LoVo (cell line): ENCODE results near the gene TOLLIP.

ENCODE experiments used
- DNase-seq: peaks from one replicate; pipeline ENCODE4 v3.0.0-alpha.2; 2016; ENCODE audit warnings: low spot score

The TOLLIP gene

GRCh38 chr11:1297576-1298473 is 11.6 kb downstream of the TOLLIP start:
- no peak for DNase-seq

- DNase-seq = no peak
These were observed 12.3 kb downstream of the TOLLIP start for GRCh38 chr11:1297011-1297575.

- no peak for DNase-seq
These were observed 13.1 kb downstream of the TOLLIP start for GRCh38 chr11:1296287-1296686.

- no peak for DNase-seq
These were observed 13.8 kb downstream of the TOLLIP start for GRCh38 chr11:1295591-1295990.

GRCh38 chr11:1295086-1295485 is 14.3 kb downstream of the TOLLIP start:
- DNase-seq = no peak

- no peak for DNase-seq
These were observed 15.8 kb downstream of the TOLLIP start for GRCh38 chr11:1293619-1294015.

- no peak for DNase-seq
These were observed 16.5 kb downstream of the TOLLIP start for GRCh38 chr11:1292644-1293618.

GRCh38 chr11:1292018-1292643 is 17.3 kb downstream of the TOLLIP start:
- no peak for DNase-seq

- DNase-seq = no peak
These were observed 18.0 kb downstream of the TOLLIP start for GRCh38 chr11:1291295-1292017.

GRCh38 chr11:1290052-1291040 is 19.1 kb downstream of the TOLLIP start:
- no peak for DNase-seq

- no peak for DNase-seq
These were observed 20.1 kb downstream of the TOLLIP start for GRCh38 chr11:1289211-1289935.

GRCh38 chr11:1288426-1289151 is 20.8 kb downstream of the TOLLIP start:
- no peak for DNase-seq

- no peak for DNase-seq
These were observed 21.5 kb downstream of the TOLLIP start for GRCh38 chr11:1287928-1288327.

- no peak for DNase-seq
These were observed 23.6 kb downstream of the TOLLIP start for GRCh38 chr11:1285876-1286275.

GRCh38 chr11:1285316-1285744 is 24.1 kb downstream of the TOLLIP start:
- DNase-seq = no peak

- DNase-seq = no peak
These were observed 25.5 kb downstream of the TOLLIP start for GRCh38 chr11:1283906-1284305.

GRCh38 chr11:1283091-1283511 is 26.3 kb downstream of the TOLLIP start:
- DNase-seq = no peak

- no peak for DNase-seq
These were observed 27.5 kb downstream of the TOLLIP start for GRCh38 chr11:1281974-1282365.
